A549 (cell line): ENCODE data around the gene SBK2.

Experiments used
- EP300 ChIP-seq, 2 experiments: fragments of >200 bp; sonication (Bioruptor Twin); formaldehyde crosslinking; IDR thresholded peaks; 2 replicates in 1 of 2; 3 replicates in 1 of 2; pipeline ENCODE4 v1.6.1; 2016 to 2017
- JUNB ChIP-seq: fragments of >200 bp; sonication (Bioruptor Twin); formaldehyde crosslinking; IDR thresholded peaks from 2 replicates; pipeline ENCODE4 v1.6.1; 2016
- POLR2A ChIP-seq: IDR thresholded peaks from 2 replicates; pipeline ENCODE4 v1.6.1; 2012; ENCODE audit warnings: mild to moderate bottlenecking, low read length
- TF ChIP-seq, protein P1 (sequence below): fragments of 200-600 bp; sonication (generic); IDR thresholded peaks from 2 replicates; pipeline ENCODE4 v1.6.1; 2016; ENCODE audit warnings: antibody characterized with exemption, mild to moderate bottlenecking, moderate library complexity
- TF ChIP-seq, protein P2 (sequence below): fragments of >200 bp; sonication (Bioruptor Twin); formaldehyde crosslinking; IDR thresholded peaks from 3 replicates; pipeline ENCODE4 v1.5.1; 2016

DNA sequence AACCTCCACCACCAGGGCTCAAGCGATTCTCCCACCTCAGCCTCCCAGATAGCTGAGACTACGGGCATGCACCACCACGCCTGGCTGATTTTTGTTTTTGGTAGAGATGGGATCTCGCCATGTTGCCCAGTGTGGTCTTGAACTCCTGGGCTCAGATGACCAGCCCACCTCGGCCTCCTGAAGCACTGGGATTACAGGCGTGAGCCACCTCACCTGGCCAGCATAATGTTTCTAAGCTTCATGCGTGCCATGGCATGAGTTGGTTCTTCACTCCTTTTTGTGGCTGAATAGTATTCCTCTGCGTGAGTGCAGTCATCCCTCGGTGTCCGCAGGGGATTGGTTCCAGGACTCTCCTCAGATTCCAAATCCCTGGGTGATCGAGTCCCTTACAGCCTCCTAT lies 47.9 kb upstream of the SBK2 start:
- TF ChIP-seq EP300 (IDR thresholded peaks at IDR 0.05) (no peak), JUNB (no peak), POLR2A (no peak)
- TF ChIP-seq, protein P1, sequence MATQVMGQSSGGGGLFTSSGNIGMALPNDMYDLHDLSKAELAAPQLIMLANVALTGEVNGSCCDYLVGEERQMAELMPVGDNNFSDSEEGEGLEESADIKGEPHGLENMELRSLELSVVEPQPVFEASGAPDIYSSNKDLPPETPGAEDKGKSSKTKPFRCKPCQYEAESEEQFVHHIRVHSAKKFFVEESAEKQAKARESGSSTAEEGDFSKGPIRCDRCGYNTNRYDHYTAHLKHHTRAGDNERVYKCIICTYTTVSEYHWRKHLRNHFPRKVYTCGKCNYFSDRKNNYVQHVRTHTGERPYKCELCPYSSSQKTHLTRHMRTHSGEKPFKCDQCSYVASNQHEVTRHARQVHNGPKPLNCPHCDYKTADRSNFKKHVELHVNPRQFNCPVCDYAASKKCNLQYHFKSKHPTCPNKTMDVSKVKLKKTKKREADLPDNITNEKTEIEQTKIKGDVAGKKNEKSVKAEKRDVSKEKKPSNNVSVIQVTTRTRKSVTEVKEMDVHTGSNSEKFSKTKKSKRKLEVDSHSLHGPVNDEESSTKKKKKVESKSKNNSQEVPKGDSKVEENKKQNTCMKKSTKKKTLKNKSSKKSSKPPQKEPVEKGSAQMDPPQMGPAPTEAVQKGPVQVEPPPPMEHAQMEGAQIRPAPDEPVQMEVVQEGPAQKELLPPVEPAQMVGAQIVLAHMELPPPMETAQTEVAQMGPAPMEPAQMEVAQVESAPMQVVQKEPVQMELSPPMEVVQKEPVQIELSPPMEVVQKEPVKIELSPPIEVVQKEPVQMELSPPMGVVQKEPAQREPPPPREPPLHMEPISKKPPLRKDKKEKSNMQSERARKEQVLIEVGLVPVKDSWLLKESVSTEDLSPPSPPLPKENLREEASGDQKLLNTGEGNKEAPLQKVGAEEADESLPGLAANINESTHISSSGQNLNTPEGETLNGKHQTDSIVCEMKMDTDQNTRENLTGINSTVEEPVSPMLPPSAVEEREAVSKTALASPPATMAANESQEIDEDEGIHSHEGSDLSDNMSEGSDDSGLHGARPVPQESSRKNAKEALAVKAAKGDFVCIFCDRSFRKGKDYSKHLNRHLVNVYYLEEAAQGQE = no peak
- TF ChIP-seq, protein P2, sequence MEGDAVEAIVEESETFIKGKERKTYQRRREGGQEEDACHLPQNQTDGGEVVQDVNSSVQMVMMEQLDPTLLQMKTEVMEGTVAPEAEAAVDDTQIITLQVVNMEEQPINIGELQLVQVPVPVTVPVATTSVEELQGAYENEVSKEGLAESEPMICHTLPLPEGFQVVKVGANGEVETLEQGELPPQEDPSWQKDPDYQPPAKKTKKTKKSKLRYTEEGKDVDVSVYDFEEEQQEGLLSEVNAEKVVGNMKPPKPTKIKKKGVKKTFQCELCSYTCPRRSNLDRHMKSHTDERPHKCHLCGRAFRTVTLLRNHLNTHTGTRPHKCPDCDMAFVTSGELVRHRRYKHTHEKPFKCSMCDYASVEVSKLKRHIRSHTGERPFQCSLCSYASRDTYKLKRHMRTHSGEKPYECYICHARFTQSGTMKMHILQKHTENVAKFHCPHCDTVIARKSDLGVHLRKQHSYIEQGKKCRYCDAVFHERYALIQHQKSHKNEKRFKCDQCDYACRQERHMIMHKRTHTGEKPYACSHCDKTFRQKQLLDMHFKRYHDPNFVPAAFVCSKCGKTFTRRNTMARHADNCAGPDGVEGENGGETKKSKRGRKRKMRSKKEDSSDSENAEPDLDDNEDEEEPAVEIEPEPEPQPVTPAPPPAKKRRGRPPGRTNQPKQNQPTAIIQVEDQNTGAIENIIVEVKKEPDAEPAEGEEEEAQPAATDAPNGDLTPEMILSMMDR = no peak
